Uterus (tissue), 4 donors: ENCODE results near the gene NNT. TPM values are rescaled to one million over a fixed set of nuclear protein-coding genes. Genes with fewer than 3 reads are reported as not detected.

Experiments used
- DNase-seq, 2 donors: peaks; one replicate each; pipeline ENCODE4 v3.0.0-alpha.2; 2019 to 2020
- H3K27ac ChIP-seq, 2 donors: fragments of 200-600 bp; sonication (generic); 1 replicate in 1 of 2; 2 replicates in 1 of 2; pipeline ENCODE4 v1.5.1; 2016 to 2018
- H3K27me3 ChIP-seq, 2 donors: fragments of 200-600 bp; sonication (generic); one replicate each; pipeline ENCODE4 v1.5.1; 2018 to 2019; ENCODE audit warnings: control low read depth in 1 of 2
- H3K36me3 ChIP-seq, 2 donors: fragments of 200-600 bp; sonication (generic); one replicate each; pipeline ENCODE4 v1.5.1; 2019; ENCODE audit warnings: control low read depth in 1 of 2
- H3K4me1 ChIP-seq, 2 donors: fragments of 200-600 bp; sonication (generic); one replicate each; pipeline ENCODE4 v1.5.1; 2018 to 2019; ENCODE audit warnings: control low read depth in 1 of 2
- H3K4me3 ChIP-seq, 2 donors: fragments of 200-600 bp; sonication (generic); 1 replicate in 1 of 2; 2 replicates in 1 of 2; pipeline ENCODE4 v1.5.1; 2018 to 2019; ENCODE audit warnings: mild to moderate bottlenecking in 1 of 2
- H3K9me3 ChIP-seq, 2 donors: fragments of 200-600 bp; sonication (generic); one replicate each; pipeline ENCODE4 v1.5.1; 2019; ENCODE audit warnings: control low read depth in 1 of 2
- POLR2A ChIP-seq, 2 donors: fragments of 450-650 bp; IDR thresholded peaks; one replicate each; pipeline ENCODE4 v1.6.1; 2016; ENCODE audit warnings: antibody characterized with exemption in 2 of 2, mild to moderate bottlenecking in 1 of 2, moderate library complexity in 1 of 2
- intact Hi-C: fragments of 100-400 bp; cut with DNase I; formaldehyde crosslinking; loops from one replicate; pipeline ENCODE4 v1.15.1; 2023; ENCODE audit warnings: low total_unique reads
- total RNA-seq, 4 donors: library from RNA; depleted of rRNA in 3 of 4; stranded (reverse); fragments of >200 nt in 3 of 4; gene quantifications; one replicate each; pipeline versions ENCODE4 v1.1.0 to v1.2.4, GENCODE V29; 2014 to 2023
- TF ChIP-seq, protein P1 (sequence below), 4 experiments: fragments of 200-600 bp in 2 of 4; fragments of 450-650 bp in 2 of 4; sonication (generic) in 2 of 4; IDR thresholded peaks; one replicate each; pipeline ENCODE4 v1.5.1; 2016 to 2019; ENCODE audit warnings: antibody characterized with exemption in 4 of 4, mild to moderate bottlenecking in 2 of 4, moderate library complexity in 1 of 4
- donor health status: DM: yes; HTN: yes; CAD: no.

The NNT gene
- total RNA-seq, 4 donors from 2014 or later = 25.3 to 112 (median 43.8) TPM

DNA sequence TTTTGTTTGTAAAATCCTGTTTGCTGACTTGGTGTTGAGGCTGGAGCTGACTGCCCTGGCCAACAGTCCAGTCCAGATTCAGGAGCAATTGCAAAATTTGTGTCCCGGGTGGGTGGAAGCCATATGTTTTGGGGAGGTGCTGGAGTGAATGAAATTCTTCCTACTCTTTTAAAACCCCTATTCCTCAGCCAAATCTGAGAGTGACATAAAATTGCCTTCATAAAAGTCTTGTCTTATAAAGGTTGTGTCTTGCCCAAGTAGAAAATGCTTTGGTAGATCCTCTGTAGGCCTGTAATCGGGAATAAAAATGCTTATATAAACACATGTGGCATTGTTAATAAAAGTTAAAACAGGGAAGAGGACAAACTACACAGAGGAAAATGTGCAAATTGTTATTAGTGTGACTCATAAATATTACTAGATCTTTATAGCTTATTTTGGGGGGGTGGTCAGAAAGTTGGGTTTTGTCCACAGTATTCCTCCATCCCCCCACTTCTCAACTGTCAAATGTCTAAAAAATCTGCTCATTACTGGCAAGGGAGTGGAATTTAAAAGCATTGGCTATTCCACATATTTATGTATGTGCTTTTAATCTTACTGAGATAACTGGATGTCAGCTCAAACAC, 45.6 kb downstream of the NNT start:
- peak in 1 of 2 donors; percentile 30 for DNase-seq
- TF ChIP-seq, protein P1, sequence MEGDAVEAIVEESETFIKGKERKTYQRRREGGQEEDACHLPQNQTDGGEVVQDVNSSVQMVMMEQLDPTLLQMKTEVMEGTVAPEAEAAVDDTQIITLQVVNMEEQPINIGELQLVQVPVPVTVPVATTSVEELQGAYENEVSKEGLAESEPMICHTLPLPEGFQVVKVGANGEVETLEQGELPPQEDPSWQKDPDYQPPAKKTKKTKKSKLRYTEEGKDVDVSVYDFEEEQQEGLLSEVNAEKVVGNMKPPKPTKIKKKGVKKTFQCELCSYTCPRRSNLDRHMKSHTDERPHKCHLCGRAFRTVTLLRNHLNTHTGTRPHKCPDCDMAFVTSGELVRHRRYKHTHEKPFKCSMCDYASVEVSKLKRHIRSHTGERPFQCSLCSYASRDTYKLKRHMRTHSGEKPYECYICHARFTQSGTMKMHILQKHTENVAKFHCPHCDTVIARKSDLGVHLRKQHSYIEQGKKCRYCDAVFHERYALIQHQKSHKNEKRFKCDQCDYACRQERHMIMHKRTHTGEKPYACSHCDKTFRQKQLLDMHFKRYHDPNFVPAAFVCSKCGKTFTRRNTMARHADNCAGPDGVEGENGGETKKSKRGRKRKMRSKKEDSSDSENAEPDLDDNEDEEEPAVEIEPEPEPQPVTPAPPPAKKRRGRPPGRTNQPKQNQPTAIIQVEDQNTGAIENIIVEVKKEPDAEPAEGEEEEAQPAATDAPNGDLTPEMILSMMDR (IDR thresholded peaks at IDR 0.05) = no peak
- no peak for TF ChIP-seq POLR2A (IDR thresholded peaks at IDR 0.05)
- H3K36me3 ChIP-seq = no peaks in the 10 kb centered on the region
- no peaks in the 10 kb centered on the region for H3K27me3 ChIP-seq
- H3K4me1 ChIP-seq = no peaks in the 10 kb centered on the region
- no peak overlapping the region for H3K4me3 ChIP-seq
- peak overlapping the region; percentile 23 to 61 for H3K27ac ChIP-seq
- no peaks in the 10 kb centered on the region for H3K9me3 ChIP-seq
- intact Hi-C loops = no loop called here

DNA sequence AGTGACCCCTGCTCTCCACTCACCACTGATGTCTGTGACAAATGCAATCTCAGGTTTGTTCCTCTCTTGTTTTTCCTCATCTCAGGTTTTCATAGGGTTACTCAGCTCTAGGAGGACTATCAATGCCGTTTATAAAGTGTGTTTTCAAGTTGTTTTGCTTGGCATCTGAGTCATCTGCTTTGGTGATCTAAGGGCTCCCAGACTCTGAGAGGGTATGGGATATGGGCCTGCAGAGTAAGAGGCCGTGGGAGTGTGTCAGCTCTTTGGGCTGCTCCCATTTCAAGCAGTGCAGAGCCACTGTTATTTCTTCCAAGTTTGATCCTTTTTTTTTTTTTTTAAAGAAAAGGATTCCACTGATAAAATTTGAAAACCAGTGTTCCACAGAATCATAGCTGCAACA, 46.3 kb downstream of the NNT start:
- H3K27ac ChIP-seq = peak overlapping the region; percentile 23 to 61
- H3K4me1 ChIP-seq = no peaks in the 10 kb centered on the region
- DNase-seq = no peak
- TF ChIP-seq, protein P1 (IDR thresholded peaks at IDR 0.05) = no peak
- TF ChIP-seq POLR2A (IDR thresholded peaks at IDR 0.05) = no peak
- H3K27me3 ChIP-seq = no peaks in the 10 kb centered on the region
- H3K4me3 ChIP-seq = no peak overlapping the region
- H3K36me3 ChIP-seq = no peaks in the 10 kb centered on the region
- no peaks in the 10 kb centered on the region for H3K9me3 ChIP-seq
- intact Hi-C loops = no loop called here

DNA sequence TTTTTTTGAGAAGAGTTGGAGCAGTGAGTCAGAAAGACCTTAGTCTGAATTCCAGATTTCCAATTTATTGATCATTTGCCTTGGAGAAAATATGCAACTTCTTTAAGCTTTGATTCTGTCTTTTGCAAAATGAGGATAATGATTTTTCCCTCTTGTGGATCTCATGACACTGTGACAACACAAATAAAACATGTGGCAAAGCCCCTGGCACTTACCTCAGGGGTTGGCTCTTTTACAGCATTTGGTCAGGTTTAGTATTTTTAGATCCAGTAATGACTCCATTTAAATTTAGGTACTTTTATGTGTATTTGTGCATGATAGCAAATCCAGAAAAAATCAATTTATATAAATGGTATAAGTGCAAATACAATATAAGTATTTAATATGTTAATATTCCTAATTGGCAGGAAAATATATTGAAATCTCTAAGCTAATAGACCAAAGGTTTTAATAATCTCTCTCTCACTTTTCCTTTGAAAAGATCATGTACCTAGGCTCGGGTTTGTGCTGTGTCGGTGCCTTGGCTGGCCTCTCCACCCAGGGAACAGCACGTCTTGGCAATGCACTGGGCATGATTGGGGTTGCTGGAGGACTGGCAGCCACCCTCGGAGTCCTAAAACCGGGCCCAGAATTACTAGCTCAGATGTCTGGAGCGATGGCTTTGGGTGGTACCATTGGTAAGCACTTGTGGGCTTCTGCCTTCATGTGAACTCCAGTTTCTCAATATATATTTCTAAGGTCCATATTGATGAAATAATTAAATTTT, 49.7 kb downstream of the NNT start:
- no peak for TF ChIP-seq POLR2A (IDR thresholded peaks at IDR 0.05)
- TF ChIP-seq, protein P1 (IDR thresholded peaks at IDR 0.05) = no peak
- Histone ChIP-seq H3K4me3 (no peak overlapping the region), H3K4me1 (no peaks in the 10 kb centered on the region), H3K27me3 (no peaks in the 10 kb centered on the region), H3K27ac (no peak overlapping the region), H3K9me3 (no peaks in the 10 kb centered on the region), H3K36me3 (no peaks in the 10 kb centered on the region)
- intact Hi-C loops = no loop called here
- DNase-seq = no peak

DNA sequence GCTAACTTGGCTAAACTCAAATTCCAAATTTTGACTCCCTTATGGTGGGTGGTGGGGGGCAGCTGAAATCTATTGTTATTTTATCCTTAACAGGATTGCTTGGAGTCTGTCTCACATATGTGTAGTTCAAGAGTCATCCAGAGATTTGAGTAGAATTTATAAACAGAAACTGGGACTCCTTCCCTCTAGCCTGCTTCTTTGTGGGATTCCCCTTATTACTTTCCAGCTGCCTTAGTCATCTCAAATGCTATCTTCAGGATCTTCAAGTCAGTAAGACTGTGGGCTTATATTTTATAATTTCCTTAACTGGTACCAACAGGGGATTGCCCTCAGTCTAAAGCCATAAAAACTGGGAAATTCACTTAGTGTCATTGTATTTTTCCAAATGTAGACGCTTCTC, 55.5 kb downstream of the NNT start:
- Histone ChIP-seq H3K27ac (peak overlapping the region in 1 of 2 donors; percentile 34), H3K4me3 (no peak overlapping the region), H3K27me3 (no peaks in the 10 kb centered on the region), H3K9me3 (no peaks in the 10 kb centered on the region), H3K4me1 (no peaks in the 10 kb centered on the region), H3K36me3 (no peaks in the 10 kb centered on the region)
- intact Hi-C loops = no loop called here
- TF ChIP-seq, protein P1 (IDR thresholded peaks at IDR 0.05) = no peak
- TF ChIP-seq POLR2A (IDR thresholded peaks at IDR 0.05) = no peak
- no peak for DNase-seq

DNA sequence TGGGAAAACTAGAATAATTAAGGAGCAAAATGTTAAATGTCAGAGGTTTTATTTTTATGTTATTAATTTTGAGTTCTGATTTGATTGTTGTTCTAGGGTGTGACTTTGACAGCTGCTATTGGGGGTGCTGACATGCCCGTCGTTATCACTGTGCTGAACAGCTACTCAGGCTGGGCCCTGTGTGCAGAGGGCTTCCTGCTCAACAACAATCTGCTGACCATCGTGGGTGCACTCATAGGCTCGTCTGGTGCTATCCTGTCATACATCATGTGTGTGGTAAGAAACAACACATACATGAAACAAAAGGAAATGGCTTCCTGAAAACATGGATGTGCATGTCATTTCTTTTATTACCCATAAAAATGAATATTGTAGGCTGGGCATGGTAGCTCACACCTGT, 56.1 kb downstream of the NNT start:
- no peak for DNase-seq
- intact Hi-C loops = no loop called here
- no peaks in the 10 kb centered on the region for H3K9me3 ChIP-seq
- no peaks in the 10 kb centered on the region for H3K4me1 ChIP-seq
- no peak for TF ChIP-seq POLR2A (IDR thresholded peaks at IDR 0.05)
- TF ChIP-seq, protein P1 (IDR thresholded peaks at IDR 0.05) = no peak
- no peak overlapping the region for H3K4me3 ChIP-seq
- H3K36me3 ChIP-seq = no peaks in the 10 kb centered on the region
- peak overlapping the region in 1 of 2 donors; percentile 34 for H3K27ac ChIP-seq
- no peaks in the 10 kb centered on the region for H3K27me3 ChIP-seq
